Activated CD8-positive, alpha-beta T cell treated with anti-CD3 and anti-CD28 coated beads, Interleukin-2, amount 10 ng/mL, durations not matched to agents 7 days and 5 days (primary cell): ENCODE measurements around the gene HGFAC. TPM values are rescaled to one million over a fixed set of nuclear protein-coding genes. Genes with fewer than 3 reads are reported as not detected.

Experiments used
- ATAC-seq: fragments of 150-1000 bp; cut with Tn5 transposase; one replicate; pipeline ENCODE4 v1.10.0; 2021; ENCODE audit warnings: moderate library complexity
- CTCF ChIA-PET: fragments of 350-600 bp; sonication (Branson Sonifier 250); formaldehyde crosslinking; loops from one replicate; lab custom pipeline; 2021; ENCODE audit warnings: antibody characterized with exemption; lab: Charles Lee
- POLR2A ChIA-PET: fragments of 350-600 bp; sonication (Branson Sonifier 250); formaldehyde crosslinking; loops from one replicate; lab custom pipeline; 2021; ENCODE audit warnings: antibody characterized with exemption; lab: Charles Lee
- DNase-seq: peaks from one replicate; pipeline ENCODE4 v3.0.0-alpha.2; 2020
- H3K27ac Mint-ChIP-seq: one replicate; pipeline ENCODE4 v1.8.0; 2021; ENCODE audit warnings: mild to moderate bottlenecking, mixed read lengths
- H3K27me3 Mint-ChIP-seq: one replicate; pipeline ENCODE4 v1.8.0; 2021; ENCODE audit warnings: low read depth, mixed read lengths
- H3K36me3 Mint-ChIP-seq: one replicate; pipeline ENCODE4 v1.8.0; 2021; ENCODE audit warnings: low read depth, mixed read lengths
- H3K4me1 Mint-ChIP-seq: one replicate; pipeline ENCODE4 v1.8.0; 2021; ENCODE audit warnings: low read depth, mixed read lengths
- H3K4me3 Mint-ChIP-seq: one replicate; pipeline ENCODE4 v1.8.0; 2021; ENCODE audit warnings: mild to moderate bottlenecking, mixed read lengths
- H3K9me3 Mint-ChIP-seq: one replicate; pipeline ENCODE4 v1.8.0; 2022; ENCODE audit warnings: mixed read lengths; ENCODE audit not compliant: insufficient read depth
- total RNA-seq, 2 experiments: library from RNA; stranded (reverse); gene quantifications; one replicate each; pipeline ENCODE4 v1.2.3, GENCODE V29; 2021

The HGFAC gene
- total RNA-seq, 2 experiments from 2014 or later = not detected

DNA sequence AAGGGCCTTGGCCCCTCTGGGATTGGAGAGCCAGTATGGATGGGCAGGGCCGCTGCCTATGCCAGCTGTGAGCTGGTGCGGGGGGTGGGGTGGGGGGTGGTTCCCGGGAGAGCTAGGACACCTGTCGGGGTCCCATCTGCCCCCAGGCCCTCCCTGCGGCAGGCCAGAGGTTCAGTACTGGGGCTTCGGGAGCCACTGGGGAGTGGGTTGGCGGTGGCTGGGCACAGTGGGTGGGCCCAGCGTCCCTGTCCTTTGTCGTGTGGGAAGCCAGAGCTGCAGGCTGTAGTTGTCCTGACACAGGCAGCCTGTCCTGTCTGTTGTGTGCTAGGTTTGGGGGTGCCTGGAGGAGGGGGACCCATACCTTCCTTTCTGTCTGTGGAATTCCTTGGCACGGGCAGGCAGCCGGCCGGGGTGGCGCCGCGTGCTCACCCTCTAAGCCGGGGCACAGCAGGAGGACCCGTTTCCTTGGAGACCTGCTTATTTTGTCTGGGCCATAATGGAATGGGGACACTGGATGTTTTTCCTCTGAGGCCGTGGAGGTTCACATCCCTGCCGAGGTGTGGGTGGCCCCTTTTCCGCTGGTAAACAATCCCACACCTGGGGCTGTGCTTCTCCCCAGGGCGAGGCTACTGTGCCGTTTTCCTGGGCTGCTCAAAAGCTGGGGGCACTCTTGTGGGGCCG is 36.1 kb downstream of the HGFAC start:
- ChIA-PET CTCF (no interaction called here), POLR2A (no interaction called here)
- Mint-ChIP-seq H3K9me3 (no peaks in the 10 kb centered on the region), H3K27ac (no peak overlapping the region), H3K36me3 (no peaks in the 10 kb centered on the region), H3K4me3 (no peak overlapping the region), H3K27me3 (peaks cover 4% of the 10 kb centered on the region), H3K4me1 (no peaks in the 10 kb centered on the region)
- DNase-seq (no peak), ATAC-seq (no peak)

DNA sequence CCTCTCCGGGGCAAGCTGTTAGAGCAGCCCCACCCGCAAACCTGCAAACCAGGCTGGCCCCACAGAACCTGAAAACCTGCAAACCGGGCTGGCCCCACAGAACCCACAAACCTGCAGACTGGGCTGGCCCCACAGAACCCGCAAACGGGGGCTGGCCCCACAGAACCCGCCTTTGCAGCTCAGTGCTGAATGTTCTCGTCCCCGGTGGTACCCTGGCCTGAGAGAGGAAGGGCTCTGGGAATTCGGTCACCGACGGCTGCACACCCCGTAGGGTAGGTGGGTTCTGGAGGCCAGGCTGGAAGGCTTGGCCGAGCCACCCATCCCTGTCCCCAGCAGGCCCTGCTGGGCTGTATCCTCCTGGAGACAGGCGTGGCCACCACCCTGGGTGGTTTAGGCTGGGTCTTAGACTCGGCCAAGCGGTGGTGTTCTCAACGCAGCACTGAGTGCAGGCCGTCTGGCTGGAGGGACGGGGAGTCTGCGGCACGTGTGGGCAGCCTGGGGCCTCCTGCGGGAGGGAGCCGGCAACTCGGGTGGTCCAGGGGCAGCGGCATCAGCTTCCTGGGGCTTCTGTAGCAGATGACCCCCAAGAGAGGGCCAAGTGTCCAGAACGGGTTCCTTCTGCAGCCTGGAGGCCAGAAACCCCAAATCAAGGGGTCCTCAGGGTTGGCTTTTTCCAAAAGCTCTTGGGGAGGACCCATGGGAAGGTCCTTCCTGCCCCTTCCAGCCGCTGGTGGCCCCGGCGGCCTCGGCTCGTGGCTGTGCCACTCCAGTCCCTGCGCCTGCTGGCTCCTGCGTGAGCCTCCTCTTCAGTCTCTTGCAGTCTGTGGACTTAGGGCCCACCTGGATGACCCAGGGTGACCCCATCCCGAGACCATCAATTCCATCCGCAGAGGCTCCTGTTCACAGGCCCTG is 36.9 kb downstream of the HGFAC start:
- Mint-ChIP-seq H3K4me1 (no peaks in the 10 kb centered on the region), H3K27me3 (peaks cover 4% of the 10 kb centered on the region), H3K4me3 (no peak overlapping the region), H3K9me3 (no peaks in the 10 kb centered on the region), H3K36me3 (no peaks in the 10 kb centered on the region), H3K27ac (no peak overlapping the region)
- ChIA-PET POLR2A (no interaction called here), CTCF (no interaction called here)
- ATAC-seq (no peak), DNase-seq (no peak)

DNA sequence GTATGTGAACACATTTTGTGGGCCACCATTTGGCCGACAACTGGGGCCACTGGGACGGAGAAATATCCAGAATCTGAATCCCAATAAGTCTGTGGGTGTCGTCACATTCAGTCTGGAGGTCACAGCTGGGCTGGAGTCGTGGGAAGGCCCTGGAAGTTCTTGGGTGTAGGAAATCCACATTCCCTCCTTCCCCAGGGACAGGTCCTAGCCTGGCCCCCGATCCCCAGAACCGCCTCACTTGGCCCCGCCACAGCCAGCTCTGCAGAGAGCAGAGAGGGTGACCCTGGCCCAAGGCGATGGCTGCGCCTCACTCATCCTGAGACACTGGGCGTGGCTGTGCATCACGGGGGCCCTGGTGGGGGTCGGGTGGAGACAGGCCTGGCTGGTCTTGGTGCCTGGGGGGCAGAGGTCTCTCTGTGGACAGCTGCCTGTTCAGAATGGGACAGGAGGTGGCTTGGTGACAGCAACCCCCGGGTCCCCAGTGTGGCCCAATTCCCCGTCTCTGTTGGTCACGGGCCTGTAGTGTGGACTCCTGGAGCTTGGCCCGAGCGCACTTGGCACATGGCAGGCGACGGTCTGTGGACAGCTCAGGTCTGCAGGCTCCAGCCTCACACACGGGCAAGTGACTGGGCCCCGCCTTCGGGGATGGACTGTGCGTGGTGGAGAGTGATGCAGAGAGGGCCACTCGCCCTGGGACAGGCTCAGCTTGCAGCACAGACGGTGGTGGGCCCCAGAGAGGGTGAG is 37.8 kb downstream of the HGFAC start:
- ChIA-PET CTCF (interaction anchor here (1.1 to 2.5 kb wide), 14 partner anchors 12 to 372 kb away, joined by 3 to 25 read pairs (median 5); no protein-coding TSS in a partner anchor), POLR2A (no interaction called here)
- H3K4me1 Mint-ChIP-seq = peaks cover under 1% of the 10 kb centered on the region
- H3K4me3 Mint-ChIP-seq = no peak overlapping the region
- H3K9me3 Mint-ChIP-seq = no peaks in the 10 kb centered on the region
- no peaks in the 10 kb centered on the region for H3K36me3 Mint-ChIP-seq
- ATAC-seq (no peak), DNase-seq (no peak)
- H3K27me3 Mint-ChIP-seq = peaks cover 7% of the 10 kb centered on the region
- H3K27ac Mint-ChIP-seq = no peak overlapping the region

DNA sequence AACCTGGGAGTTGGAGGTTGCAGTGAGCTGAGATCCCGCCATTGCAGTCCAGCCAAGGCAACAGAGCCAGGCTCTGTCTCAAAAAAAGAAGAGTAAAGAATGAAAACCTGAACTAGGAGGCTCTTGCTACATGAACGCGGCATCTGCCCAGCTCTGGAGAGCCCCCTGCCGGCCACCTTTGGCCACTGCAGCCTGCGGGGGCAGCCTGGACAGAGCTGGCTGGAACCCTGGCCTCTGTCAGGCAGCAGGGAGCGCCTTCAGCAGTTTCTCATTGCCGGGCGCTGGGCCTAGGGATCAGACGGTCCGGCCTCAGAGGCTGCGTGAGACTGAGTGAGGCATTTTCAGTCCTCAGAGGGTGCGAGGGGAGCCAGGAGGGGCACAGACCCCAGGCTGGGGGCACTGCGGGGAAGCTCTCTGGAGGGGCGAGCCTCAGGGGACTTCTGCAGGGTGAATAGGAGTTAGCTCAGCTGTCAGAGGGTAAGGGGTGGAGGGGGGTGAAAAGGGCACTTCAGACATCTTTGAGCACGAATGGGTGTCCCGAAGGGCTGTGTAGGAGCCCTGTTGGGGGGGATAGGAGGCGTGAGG is 38.9 kb downstream of the HGFAC start:
- H3K36me3 Mint-ChIP-seq = no peaks in the 10 kb centered on the region
- peaks cover 7% of the 10 kb centered on the region for H3K4me1 Mint-ChIP-seq
- no peak overlapping the region for H3K27ac Mint-ChIP-seq
- CTCF ChIA-PET = interaction anchor here (0.6 to 2.5 kb wide), 29 partner anchors 8 to 400 kb away, joined by 3 to 25 read pairs (median 5); no protein-coding TSS in a partner anchor
- ATAC-seq (peak; percentile 78), DNase-seq (peak; percentile 83)
- no peaks in the 10 kb centered on the region for H3K9me3 Mint-ChIP-seq
- peaks cover 11% of the 10 kb centered on the region for H3K27me3 Mint-ChIP-seq
- POLR2A ChIA-PET = no interaction called here
- no peak overlapping the region for H3K4me3 Mint-ChIP-seq

DNA sequence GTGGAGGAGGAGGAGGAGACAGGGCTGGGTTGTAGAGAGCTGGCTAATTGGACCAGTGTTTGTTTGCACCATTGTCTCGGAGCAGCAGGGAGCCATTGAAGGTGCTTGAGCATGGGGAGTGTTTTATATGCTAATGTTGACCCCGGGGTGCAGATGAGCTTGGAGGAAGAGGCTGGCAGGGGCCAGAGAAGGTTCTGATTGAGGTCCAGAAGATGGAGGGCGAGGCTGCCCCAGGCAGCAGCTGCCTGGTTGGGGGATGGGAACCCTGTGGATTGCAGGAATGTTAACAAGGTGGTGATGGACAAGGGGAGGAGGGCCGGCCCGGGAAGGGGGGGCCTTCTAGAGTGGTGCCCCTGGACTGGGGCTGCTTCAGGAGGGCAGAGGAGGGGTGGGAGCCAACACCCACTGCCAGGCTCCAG is 39.4 kb downstream of the HGFAC start:
- POLR2A ChIA-PET = no interaction called here
- no peaks in the 10 kb centered on the region for H3K9me3 Mint-ChIP-seq
- no peak for ATAC-seq
- H3K27ac Mint-ChIP-seq = no peak overlapping the region
- no peaks in the 10 kb centered on the region for H3K36me3 Mint-ChIP-seq
- peaks cover 10% of the 10 kb centered on the region for H3K4me1 Mint-ChIP-seq
- H3K4me3 Mint-ChIP-seq = no peak overlapping the region
- CTCF ChIA-PET = interaction anchor here (0.7 to 2.5 kb wide), 28 partner anchors 10 to 399 kb away, joined by 3 to 25 read pairs (median 5); no protein-coding TSS in a partner anchor
- DNase-seq = no peak
- peaks cover 11% of the 10 kb centered on the region for H3K27me3 Mint-ChIP-seq

DNA sequence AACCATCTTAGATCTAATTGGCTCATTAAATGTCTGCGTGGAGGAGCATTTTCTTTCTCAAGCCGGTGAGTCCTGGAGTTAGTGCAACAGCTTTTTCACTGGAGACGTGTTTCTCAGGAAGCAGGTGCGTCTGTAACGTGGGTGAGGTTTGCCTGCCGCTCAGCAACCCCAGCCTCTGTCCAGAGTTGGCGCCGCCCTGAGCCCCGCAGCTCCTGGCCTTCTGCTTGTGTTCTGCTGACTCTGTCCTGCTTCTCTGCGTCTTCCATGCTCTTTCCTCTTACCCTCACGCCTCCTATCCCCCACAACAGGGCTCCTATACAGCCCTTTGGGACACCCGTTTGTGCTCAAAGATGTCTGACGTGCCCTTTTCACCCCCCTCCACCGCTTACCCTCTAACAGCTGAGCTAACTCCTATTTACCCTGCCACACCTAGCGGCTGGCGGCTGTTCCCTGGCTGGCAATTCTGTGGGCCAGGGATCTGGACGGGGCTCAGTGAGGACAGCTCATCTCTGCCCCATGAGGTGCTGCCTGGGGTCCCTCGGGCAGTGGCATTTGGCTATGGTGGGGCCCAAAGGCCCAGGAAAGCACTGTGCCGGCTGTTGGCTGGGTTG is 40.1 kb downstream of the HGFAC start:
- ATAC-seq (no peak), DNase-seq (no peak)
- Mint-ChIP-seq H3K36me3 (no peaks in the 10 kb centered on the region), H3K9me3 (no peaks in the 10 kb centered on the region), H3K4me3 (no peak overlapping the region), H3K27me3 (peaks cover 13% of the 10 kb centered on the region), H3K27ac (no peak overlapping the region), H3K4me1 (peaks cover 15% of the 10 kb centered on the region)
- ChIA-PET CTCF (interaction anchor here (1.4 to 2.5 kb wide), 8 partner anchors 79 to 399 kb away, joined by 3 to 25 read pairs (median 8); no protein-coding TSS in a partner anchor), POLR2A (no interaction called here)

DNA sequence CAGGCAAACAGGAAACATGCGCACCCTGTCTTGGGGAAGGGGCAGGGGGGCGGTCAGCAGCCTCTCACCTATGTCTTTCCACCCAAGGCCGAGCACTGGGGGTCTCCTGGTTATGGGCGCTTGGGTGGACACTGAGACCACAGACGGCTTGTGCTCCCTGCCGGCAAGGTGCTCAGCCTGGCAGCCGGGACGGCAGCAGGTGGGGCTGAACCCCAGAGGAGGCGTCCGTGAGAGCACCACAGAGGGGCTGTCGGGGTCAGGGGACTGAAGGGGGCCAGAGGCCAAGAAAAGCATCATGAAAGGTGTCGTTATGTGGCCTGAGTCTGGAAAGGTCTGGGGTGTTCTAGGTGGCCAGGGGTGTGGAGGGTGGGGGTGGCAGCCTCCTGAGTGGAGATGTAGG is 40.9 kb downstream of the HGFAC start:
- Mint-ChIP-seq H3K36me3 (no peaks in the 10 kb centered on the region), H3K27ac (no peak overlapping the region), H3K4me1 (peaks cover 15% of the 10 kb centered on the region), H3K4me3 (no peak overlapping the region), H3K9me3 (no peaks in the 10 kb centered on the region), H3K27me3 (peaks cover 13% of the 10 kb centered on the region)
- ChIA-PET POLR2A (no interaction called here), CTCF (no interaction called here)
- DNase-seq (no peak), ATAC-seq (no peak)

DNA sequence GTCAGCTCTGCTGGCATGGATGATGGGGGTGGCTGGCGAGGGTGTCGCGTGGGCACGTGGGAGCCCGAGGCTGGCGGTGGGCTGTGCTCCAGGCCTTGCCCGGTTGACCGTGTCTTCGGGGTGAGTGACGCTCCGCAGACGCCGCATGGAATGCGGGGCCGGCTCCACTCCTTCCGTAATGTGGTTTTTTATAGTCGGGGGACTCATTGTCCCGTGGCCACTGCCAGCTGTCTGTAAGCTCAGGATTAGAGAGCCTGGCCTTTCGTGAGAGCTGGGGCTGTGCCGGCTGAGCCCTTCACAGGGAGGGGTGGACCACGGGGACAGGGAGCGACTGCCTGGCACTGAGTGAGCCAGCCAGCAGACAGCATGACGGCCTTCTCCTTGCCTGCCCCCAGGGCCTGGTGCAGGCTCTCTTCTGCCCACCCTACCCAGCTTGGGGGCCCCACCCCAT is 41.7 kb downstream of the HGFAC start:
- H3K27ac Mint-ChIP-seq = no peak overlapping the region
- POLR2A ChIA-PET = no interaction called here

DNA sequence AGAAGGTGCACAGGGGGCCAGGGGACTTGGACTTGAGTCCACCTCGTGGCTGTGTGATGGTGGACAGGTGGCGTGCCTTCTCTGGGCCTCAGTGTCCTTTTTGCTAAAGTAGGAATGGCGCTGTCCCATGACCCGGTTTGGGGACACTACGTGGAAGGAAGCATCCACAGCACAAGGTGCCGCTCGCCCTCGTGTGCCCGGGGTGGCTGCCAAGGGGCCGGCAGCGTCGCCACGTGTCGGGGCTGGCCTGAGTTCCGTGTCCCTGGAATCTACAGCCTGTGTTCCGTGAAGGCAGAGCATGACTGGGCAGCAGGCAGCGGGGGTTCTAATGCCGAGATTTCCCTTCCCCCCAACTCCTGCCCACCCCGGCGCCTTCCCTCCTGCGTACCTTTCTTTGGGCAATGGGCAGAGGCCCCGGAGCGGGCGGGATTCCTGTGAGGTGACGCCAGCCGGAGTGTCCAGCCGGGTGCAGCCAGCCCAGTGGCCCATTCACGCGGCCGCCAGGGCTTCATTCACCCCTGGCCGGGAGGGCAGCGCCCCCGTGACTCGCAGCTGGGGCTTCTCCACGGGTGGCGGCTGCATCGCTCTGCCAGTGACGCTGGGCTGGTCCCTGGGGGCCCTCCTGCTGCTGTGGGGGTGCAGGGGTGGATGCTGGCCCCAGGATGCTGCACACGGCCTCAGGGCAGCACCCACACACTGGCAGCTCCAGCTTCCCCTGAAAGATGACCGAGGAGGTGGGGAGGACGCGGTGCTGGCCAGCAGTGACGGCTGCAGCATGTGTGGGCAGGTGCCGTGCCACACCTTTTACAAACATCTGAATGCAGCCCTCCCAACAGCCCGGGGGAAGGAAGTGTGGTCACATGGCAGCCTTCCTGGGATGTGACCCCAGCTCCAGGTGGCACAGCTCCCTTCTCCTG is 42.5 kb downstream of the HGFAC start:
- H3K36me3 Mint-ChIP-seq = no peaks in the 10 kb centered on the region
- H3K9me3 Mint-ChIP-seq = no peaks in the 10 kb centered on the region
- H3K27ac Mint-ChIP-seq = no peak overlapping the region
- no peak for ATAC-seq
- no peak overlapping the region for H3K4me3 Mint-ChIP-seq
- ChIA-PET CTCF (no interaction called here), POLR2A (no interaction called here)
- peaks cover 16% of the 10 kb centered on the region for H3K27me3 Mint-ChIP-seq
- peaks cover 15% of the 10 kb centered on the region for H3K4me1 Mint-ChIP-seq
- no peak for DNase-seq

More for the DNA sequence above, 41.7 kb downstream of the HGFAC start:
- Mint-ChIP-seq H3K36me3 (no peaks in the 10 kb centered on the region), H3K27me3 (peaks cover 13% of the 10 kb centered on the region), H3K4me1 (peaks cover 15% of the 10 kb centered on the region), H3K9me3 (no peaks in the 10 kb centered on the region), H3K4me3 (no peak overlapping the region)
- no peak for ATAC-seq
- DNase-seq = no peak
- CTCF ChIA-PET = no interaction called here

DNA sequence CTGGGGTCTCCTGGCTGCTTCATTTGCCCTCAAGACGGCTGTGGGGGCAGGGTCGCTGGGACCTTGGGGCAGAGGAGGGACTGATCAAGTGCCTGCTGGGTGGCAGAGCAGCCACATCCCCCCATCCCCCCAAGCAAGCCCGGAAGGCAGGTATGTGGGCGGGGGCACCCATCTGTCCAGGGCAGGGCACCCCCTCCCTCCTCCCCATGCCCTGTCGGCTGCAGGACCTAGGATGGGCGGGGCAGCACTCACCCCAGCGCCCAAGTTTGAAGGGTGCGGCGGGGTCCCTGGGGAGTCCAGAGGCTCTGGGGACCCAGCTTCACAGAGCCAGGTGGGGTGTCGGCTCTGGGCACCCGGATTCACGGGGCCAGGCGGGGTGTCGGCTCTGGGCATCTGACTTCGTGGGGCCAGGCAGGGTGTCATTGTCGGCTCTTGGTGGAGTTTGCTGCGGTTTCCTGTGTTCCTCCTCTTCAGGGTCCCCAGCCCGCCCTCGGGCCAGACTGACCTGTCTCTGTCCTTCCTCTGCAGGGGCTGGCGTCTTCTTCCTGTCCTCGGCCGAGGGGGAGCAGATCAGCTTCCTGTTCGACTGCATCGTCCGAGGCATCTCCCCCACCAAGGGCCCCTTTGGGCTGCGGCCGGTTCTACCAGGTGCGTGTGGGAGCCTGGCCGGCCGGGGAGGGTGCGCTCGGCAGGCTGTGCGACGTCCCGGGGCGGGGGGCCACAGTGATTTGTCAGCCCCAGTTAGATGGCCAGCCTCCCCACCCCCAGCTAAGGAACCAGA is 43.4 kb downstream of the HGFAC start:
- POLR2A ChIA-PET = no interaction called here
- peak; percentile 35 for DNase-seq
- Mint-ChIP-seq H3K4me3 (no peak overlapping the region), H3K9me3 (no peaks in the 10 kb centered on the region), H3K36me3 (no peaks in the 10 kb centered on the region), H3K4me1 (peaks cover 15% of the 10 kb centered on the region), H3K27ac (no peak overlapping the region), H3K27me3 (peaks cover 16% of the 10 kb centered on the region)
- CTCF ChIA-PET = no interaction called here
- ATAC-seq = no peak
